HG02571 (cell line): Measurements from ENCODE around the gene C10orf71.

Experiments
- ATAC-seq: cut with Tn5 transposase; IDR thresholded peaks from one replicate; pipeline ENCODE4 v1.9.1; 2021; ENCODE audit warnings: mild to moderate bottlenecking, moderate library complexity; ENCODE audit not compliant: unreplicated experiment

Gene C10orf71

DNA sequence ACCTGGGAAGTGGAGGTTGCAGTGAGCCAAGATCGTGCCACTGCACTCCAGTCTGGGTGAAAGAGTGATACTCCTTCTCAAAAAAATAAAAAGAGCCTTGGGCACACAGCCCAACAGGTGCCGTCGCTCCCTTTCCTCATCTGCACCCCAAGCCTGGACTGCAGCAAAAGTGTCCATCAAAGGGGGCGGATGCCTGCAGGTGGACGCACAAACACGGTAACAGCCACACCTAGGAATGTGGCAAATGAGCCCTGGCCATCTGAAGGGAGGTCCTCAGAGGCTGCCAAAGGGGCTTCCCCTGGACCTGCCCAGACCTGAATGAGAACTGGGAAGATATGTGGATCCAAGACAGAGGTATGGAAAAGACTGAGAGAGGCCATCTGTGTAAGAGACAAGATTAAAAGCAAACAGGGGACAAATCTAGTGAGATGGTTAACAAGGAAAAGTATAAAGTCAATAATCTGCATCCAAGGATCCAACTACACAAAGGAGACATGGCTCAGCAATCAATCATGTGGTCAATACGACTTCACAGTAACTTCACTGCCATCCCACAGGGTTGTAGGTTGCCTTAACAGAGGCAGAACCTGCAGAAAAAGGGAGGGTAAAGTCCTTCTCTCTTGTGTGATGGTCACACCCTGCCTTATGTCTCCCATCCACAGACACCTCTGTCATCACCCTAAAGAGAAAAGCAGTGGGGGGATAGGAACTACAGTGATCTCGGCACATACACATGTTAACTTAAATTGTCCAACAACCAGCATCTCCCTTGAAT, 71.5 kb downstream of the C10orf71 start:
- no peak for ATAC-seq

DNA sequence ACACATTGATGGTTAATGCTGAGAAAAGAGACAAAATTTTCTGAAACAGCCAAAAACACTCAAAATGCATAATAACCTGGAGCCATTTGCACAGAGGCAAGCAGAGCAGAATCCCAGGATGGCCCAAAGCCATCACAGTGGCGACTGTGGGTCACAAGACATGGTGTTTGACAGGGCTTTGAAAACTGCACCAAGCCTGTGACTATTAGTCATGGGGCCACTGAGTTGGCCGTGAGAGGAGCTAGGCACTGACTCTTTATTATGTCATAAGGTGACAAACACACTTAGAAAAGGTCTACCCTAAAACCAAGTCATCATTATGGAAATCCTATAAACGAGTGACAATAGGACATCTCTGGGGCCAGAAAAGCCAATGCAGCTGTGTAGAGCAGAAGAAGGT, 73.0 kb downstream of the C10orf71 start:
- no peak for ATAC-seq

DNA sequence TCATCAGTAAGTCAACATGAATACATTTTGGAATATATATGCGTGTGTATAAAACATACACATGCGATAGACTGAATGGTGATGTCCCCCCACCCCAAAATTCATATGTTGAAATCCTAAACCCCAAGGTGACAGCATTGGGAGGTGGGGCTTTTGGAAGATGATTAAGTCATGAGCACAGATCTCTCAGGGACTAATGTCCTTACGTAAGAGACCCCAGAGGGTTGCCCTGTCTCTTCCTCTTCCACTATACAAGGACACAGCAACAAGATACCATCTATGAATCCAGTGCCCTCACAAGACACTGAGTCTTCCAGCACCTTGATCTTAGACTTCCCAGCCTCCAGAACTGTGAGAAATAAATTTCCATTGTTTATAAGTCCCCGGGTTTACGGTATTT, 74.4 kb downstream of the C10orf71 start:
- no peak for ATAC-seq

DNA sequence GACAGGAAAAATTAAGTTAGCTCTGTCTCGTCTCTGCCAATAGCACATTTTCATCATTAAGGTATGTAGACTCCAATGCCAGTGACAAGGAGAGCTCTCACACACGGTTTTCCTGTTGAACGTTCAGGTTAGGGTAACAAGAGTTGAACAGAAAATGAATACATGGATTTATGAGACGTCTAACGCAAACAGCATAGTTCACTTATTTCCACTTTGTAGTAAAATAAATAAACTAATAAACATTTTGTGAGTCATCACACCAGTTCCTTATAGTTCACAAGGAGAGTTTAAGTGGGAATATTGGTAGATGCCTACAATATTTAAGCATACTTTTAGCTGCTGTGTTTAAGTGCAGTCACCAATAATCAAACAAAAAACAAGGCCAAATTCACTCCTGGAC, 75.8 kb downstream of the C10orf71 start:
- no peak for ATAC-seq

DNA sequence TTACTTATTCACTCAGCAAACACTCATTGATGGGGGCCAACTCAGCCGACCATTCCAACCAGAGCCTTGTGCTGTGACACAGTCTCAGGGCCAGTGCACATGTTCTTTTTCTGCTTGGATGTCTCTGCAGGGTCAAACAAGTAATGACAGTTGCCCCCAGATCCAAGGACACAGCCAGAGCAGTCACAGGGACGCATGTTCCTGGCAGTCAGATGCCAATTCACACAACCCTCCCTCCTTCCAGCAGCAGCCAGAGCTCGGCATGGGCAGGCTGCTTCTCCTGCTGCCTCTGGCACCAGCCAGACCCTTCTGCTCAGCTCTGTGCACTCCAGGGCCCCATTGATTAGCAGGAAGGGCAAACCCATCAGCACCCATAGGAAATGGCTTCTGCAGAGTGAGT, 76.6 kb downstream of the C10orf71 start:
- no peak for ATAC-seq
